CD14-positive monocyte (primary cell): ENCODE data around the gene PLA2G6. TPM values are rescaled to one million over a fixed set of nuclear protein-coding genes. Genes with fewer than 3 reads are reported as not detected.

Experiments
- DNase-seq, 3 donors: peaks; one replicate each; pipeline ENCODE4 v3.0.0-alpha.2; 2011 to 2022
- H2AFZ ChIP-seq: 2 replicates; pipeline ENCODE4 v1.6.0; 2012; ENCODE audit warnings: mild to moderate bottlenecking, low read depth, low read length, inconsistent platforms; ENCODE audit not compliant: insufficient read depth, poor library complexity, severe bottlenecking
- H3K27ac ChIP-seq, 2 donors: 1 replicate in 1 of 2; 2 replicates in 1 of 2; pipeline ENCODE4 v1.5.1; 2012 to 2013; ENCODE audit warnings: low read length in 2 of 2, control low read depth in 1 of 2, inconsistent platforms in 1 of 2, low read depth in 1 of 2, mild to moderate bottlenecking in 1 of 2
- H3K27me3 ChIP-seq, 2 donors: one replicate each; pipeline versions ENCODE4 v1.6.0 to v1.6.1; 2011 to 2013; ENCODE audit warnings: low read length in 2 of 2; ENCODE audit not compliant: control insufficient read depth in 2 of 2, insufficient read depth in 2 of 2
- H3K36me3 ChIP-seq, 2 donors: replicated peaks in 1 of 2; 1 replicate in 1 of 2; 2 replicates in 1 of 2; pipeline versions ENCODE4 v1.5.1 to v1.6.1; 2012 to 2013; ENCODE audit warnings: low read length in 2 of 2, control low read depth in 1 of 2, inconsistent platforms in 1 of 2, mild to moderate bottlenecking in 1 of 2; ENCODE audit not compliant: insufficient read depth in 2 of 2, control insufficient read depth in 1 of 2
- H3K4me1 ChIP-seq, 2 donors: 1 replicate in 1 of 2; 2 replicates in 1 of 2; pipeline versions ENCODE4 v1.5.1 to v1.6.1; 2012 to 2013; ENCODE audit warnings: low read length in 2 of 2, control low read depth in 1 of 2, inconsistent platforms in 1 of 2, mild to moderate bottlenecking in 1 of 2, moderate library complexity in 1 of 2; ENCODE audit not compliant: insufficient read depth in 2 of 2, control insufficient read depth in 1 of 2
- H3K4me2 ChIP-seq: replicated peaks from 2 replicates; pipeline ENCODE3; 2012; ENCODE audit warnings: low read length, moderate library complexity, mild to moderate bottlenecking; ENCODE audit not compliant: poor library complexity, severe bottlenecking; ENCODE audit errors: extremely low read depth
- H3K4me3 ChIP-seq, 3 experiments: fragments of 200-600 bp in 1 of 3; sonication (generic) in 1 of 3; replicated peaks in 1 of 3; 1 replicate in 2 of 3; 2 replicates in 1 of 3; pipeline ENCODE4 v1.5.1; 2011 to 2013; ENCODE audit warnings: low read length in 3 of 3, mild to moderate bottlenecking in 3 of 3, control low read depth in 2 of 3, low read depth in 2 of 3, inconsistent platforms in 1 of 3, moderate library complexity in 1 of 3
- H3K79me2 ChIP-seq: 2 replicates; pipeline ENCODE4 v1.6.0; 2012; ENCODE audit warnings: mild to moderate bottlenecking, control low read depth, inconsistent platforms, low read length, moderate library complexity; ENCODE audit not compliant: insufficient read depth
- H3K9ac ChIP-seq: 2 replicates; pipeline ENCODE4 v1.6.0; 2017; ENCODE audit warnings: low read length, mild to moderate bottlenecking; ENCODE audit not compliant: insufficient read depth, poor library complexity, severe bottlenecking
- H3K9me3 ChIP-seq, 2 donors: replicated peaks in 1 of 2; 1 replicate in 1 of 2; 2 replicates in 1 of 2; pipeline versions ENCODE4 v1.5.1 to v1.6.1; 2012 to 2013; ENCODE audit warnings: low read length in 2 of 2, control low read depth in 1 of 2; ENCODE audit not compliant: control insufficient read depth in 1 of 2, insufficient read depth in 1 of 2
- H4K20me1 ChIP-seq: 2 replicates; pipeline ENCODE4 v1.6.0; 2012; ENCODE audit warnings: mild to moderate bottlenecking, low read length, control low read depth, moderate library complexity; ENCODE audit not compliant: insufficient read depth
- H3K27ac Mint-ChIP-seq, 7 donors: one replicate each; pipeline ENCODE4 v1.8.0; 2020; ENCODE audit warnings: mild to moderate bottlenecking in 7 of 7, mixed read lengths in 7 of 7, moderate library complexity in 6 of 7, inconsistent platforms in 2 of 7
- H3K27me3 Mint-ChIP-seq, 3 donors: one replicate each; pipeline ENCODE4 v1.8.0; 2021 to 2022; ENCODE audit warnings: low read depth in 3 of 3, mild to moderate bottlenecking in 3 of 3, mixed read lengths in 3 of 3, moderate library complexity in 3 of 3, inconsistent platforms in 1 of 3
- H3K36me3 Mint-ChIP-seq, 2 donors: one replicate each; pipeline ENCODE4 v1.8.0; 2020; ENCODE audit warnings: mixed read lengths in 2 of 2, inconsistent platforms in 1 of 2, mild to moderate bottlenecking in 1 of 2
- H3K4me1 Mint-ChIP-seq: one replicate; pipeline ENCODE4 v1.8.0; 2020; ENCODE audit warnings: mild to moderate bottlenecking, mixed read lengths
- H3K4me3 Mint-ChIP-seq, 2 donors: one replicate each; pipeline ENCODE4 v1.8.0; 2020; ENCODE audit warnings: mild to moderate bottlenecking in 2 of 2, mixed read lengths in 2 of 2, moderate library complexity in 1 of 2
- H3K9me3 Mint-ChIP-seq, 7 donors: one replicate each; pipeline ENCODE4 v1.8.0; 2020 to 2022; ENCODE audit warnings: mixed read lengths in 7 of 7, mild to moderate bottlenecking in 6 of 7, moderate library complexity in 6 of 7, inconsistent platforms in 2 of 7
- WGBS: methylation state at CpG from one replicate; pipeline ENCODE4 v1.1.5; 2013; ENCODE audit warnings: missing lambda C conversion rate; ENCODE audit not compliant: insufficient coverage; 5-methylcytosine and 5-hydroxymethylcytosine counted together
- intact Hi-C, 2 donors: fragments of 100-400 bp; cut with micrococcal nuclease; formaldehyde crosslinking; loops; one replicate each; pipeline versions ENCODE4 v1.15.0 to v1.15.1; 2023
- polyA minus RNA-seq: library from RNA; depleted of rRNA, polyadenylated mRNA; stranded (reverse); fragments of >200 nt; gene quantifications from 2 replicates; pipeline ENCODE4 v1.2.3, GENCODE V29; 2012
- polyA plus RNA-seq, 3 donors: library from polyadenylated mRNA; depleted of rRNA in 1 of 3; unstranded in 2 of 3; stranded (reverse) in 1 of 3; fragments of 300-500 nt in 2 of 3; fragments of >200 nt in 1 of 3; fragmentation: Illumina TruSeq in 2 of 3; gene quantifications; 1 replicate in 2 of 3; 2 replicates in 1 of 3; pipeline ENCODE4 v1.2.3, GENCODE V29; 2012 to 2021
- total RNA-seq, 12 experiments: library from RNA in 1 of 12; stranded (reverse) in 1 of 12; fragments of 120-200 nt in 1 of 12; gene quantifications; one replicate each; pipeline ENCODE4 v1.2.4 and lab custom pipeline; 2013 to 2026; ENCODE audit warnings: mixed read lengths in 6 of 12, inconsistent platforms in 1 of 12
- TF ChIP-seq, protein P1 (sequence below): fragments of 200-600 bp; IDR thresholded peaks from one replicate; pipeline ENCODE4 v1.8.0; 2022; ENCODE audit warnings: antibody characterized with exemption, mild to moderate bottlenecking

Gene PLA2G6
- 4.5 TPM for total RNA-seq (2013)
- polyA plus RNA-seq (1 to 10 TPM in 1 of 3 donors, under 1 TPM in 2; 0.43 to 8.3 (median 0.62) TPM), polyA minus RNA-seq (6.9 and 12.4 TPM in 2 replicates), total RNA-seq (lab: John Stamatoyannopoulos, UW) (2.0 to 9.8 (median 5.7) reads per million in 11 experiments)

DNA sequence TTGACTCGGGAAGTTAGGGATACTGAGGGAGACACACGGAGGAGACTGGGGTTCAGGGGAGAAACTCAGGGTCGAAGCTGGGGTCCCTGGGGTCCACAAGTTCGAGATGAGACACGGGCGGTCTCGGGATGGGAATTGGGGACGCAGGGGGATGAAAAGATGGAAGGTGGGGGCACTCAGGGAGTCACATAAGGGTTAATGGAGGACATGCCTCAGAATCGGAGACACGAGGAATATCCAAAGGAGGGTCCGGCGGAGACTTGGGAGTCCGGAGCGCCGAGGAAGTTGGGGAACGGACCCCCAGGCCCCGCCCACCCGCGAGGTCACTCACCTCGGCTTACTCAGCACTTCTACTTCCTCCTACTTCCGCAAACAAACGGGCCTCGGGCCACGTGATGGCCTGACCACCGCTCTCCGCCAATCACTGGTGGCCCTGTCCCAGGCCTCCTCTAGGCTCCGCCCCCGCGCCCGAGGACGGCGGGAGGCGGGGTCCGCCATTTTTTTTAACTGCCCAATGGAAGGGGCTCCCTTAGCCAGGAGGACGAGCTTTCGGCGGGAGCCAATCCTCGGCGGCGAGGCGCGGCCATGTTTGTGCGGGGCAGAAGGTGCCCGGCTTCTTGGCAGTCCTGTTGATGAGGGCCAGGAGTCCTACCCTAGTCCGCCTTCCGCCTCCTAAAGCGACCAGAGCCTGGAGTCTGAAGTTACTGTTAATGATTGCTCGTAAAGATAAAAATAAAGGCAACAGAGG lies at the start of gene PLA2G6:
Gene PLA2G6 (minus strand): TSS at position 378 of the 748 bp plus-strand sequence. CDS start 12,404 bp downstream, outside the sequence.
- Histone ChIP-seq H3K27ac (peak within 1 kb of the TSS; percentile 87 to 93), H4K20me1 (no peaks in the 10 kb centered on the region), H3K9ac (peak within 1 kb of the TSS; percentile 83), H3K79me2 (no peaks in the 10 kb centered on the region), H3K27me3 (no peaks in the 10 kb centered on the region), H3K9me3 (no peaks in the 10 kb centered on the region), H3K36me3 (no peaks in the 10 kb centered on the region), H3K4me1 (peaks cover 25 to 40% of the 10 kb centered on the region in 2 donors), H3K4me2 (peak within 1 kb of the TSS; percentile 73), H3K4me3 (peak within 1 kb of the TSS; percentile 64 to 76 (median 68)), H2AFZ (peak within 1 kb of the TSS; percentile 67)
- peaks cover 2 to 8% (median 2%) of the 10 kb centered on the region in 3 donors for H3K27me3 Mint-ChIP-seq
- TF ChIP-seq, protein P1, sequence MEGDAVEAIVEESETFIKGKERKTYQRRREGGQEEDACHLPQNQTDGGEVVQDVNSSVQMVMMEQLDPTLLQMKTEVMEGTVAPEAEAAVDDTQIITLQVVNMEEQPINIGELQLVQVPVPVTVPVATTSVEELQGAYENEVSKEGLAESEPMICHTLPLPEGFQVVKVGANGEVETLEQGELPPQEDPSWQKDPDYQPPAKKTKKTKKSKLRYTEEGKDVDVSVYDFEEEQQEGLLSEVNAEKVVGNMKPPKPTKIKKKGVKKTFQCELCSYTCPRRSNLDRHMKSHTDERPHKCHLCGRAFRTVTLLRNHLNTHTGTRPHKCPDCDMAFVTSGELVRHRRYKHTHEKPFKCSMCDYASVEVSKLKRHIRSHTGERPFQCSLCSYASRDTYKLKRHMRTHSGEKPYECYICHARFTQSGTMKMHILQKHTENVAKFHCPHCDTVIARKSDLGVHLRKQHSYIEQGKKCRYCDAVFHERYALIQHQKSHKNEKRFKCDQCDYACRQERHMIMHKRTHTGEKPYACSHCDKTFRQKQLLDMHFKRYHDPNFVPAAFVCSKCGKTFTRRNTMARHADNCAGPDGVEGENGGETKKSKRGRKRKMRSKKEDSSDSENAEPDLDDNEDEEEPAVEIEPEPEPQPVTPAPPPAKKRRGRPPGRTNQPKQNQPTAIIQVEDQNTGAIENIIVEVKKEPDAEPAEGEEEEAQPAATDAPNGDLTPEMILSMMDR, result no peak
- peak within 1 kb of the TSS; percentile 86 to 89 for H3K4me3 Mint-ChIP-seq
- H3K27ac Mint-ChIP-seq, result peak within 1 kb of the TSS; percentile 91 to 99 (median 98)
- intact Hi-C loops, result loop anchor here in 1 of 2 donors (2.0 kb wide), 1 partner anchor 21 kb away; no protein-coding TSS in a partner anchor
- peaks cover 34% of the 10 kb centered on the region for H3K4me1 Mint-ChIP-seq
- under 1% methylated on average over 36 of the region's 48 CpGs for WGBS
- DNase-seq, result peak; percentile 99 to 100 (median 99)
- H3K36me3 Mint-ChIP-seq, result no peaks in the 10 kb centered on the region
- H3K9me3 Mint-ChIP-seq, result peaks cover 0 to 2% (median 0%) of the 10 kb centered on the region in 7 donors

DNA sequence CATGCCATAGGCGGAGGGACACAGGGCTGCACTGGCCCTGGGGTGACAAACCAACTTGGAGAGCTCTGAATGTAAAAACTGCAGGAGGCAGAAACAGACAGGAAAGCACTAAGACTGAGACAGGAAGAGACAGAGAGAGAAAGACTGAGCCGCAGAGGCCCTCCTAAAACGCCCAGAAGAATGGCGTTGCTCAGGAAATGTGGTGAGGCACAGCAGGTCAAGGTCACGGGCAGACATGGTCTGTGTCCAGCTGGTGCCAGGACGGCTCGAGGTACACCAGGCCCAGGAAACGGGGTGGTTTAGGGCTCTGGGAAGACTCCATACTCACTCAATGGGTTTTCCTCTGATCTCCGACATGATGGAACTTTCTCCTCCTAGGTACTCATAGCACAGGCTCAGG lies 49.3 kb upstream of the PLA2G6 start:
- peaks cover 0 to 2% (median 0%) of the 10 kb centered on the region in 3 donors for H3K27me3 Mint-ChIP-seq
- 80% methylated on average over 9 of the region's 9 CpGs for WGBS
- Histone ChIP-seq H3K27ac (peak overlapping the region in 1 of 2 donors; percentile 43), H3K9ac (no peak overlapping the region), H3K9me3 (no peaks in the 10 kb centered on the region), H3K4me1 (peaks cover 11 to 29% of the 10 kb centered on the region in 2 donors), H3K36me3 (peaks cover 27 to 62% of the 10 kb centered on the region in 2 donors), H4K20me1 (no peaks in the 10 kb centered on the region), H3K27me3 (no peaks in the 10 kb centered on the region), H3K79me2 (no peaks in the 10 kb centered on the region), H3K4me3 (no peak overlapping the region), H3K4me2 (no peak overlapping the region), H2AFZ (no peak overlapping the region)
- DNase-seq, result no peak
- peaks cover 21% of the 10 kb centered on the region for H3K4me1 Mint-ChIP-seq
- no peaks in the 10 kb centered on the region for H3K9me3 Mint-ChIP-seq
- intact Hi-C loops, result loop anchor here in 1 of 2 donors (5.0 kb wide), 1 partner anchor 174 kb away; the partner anchor contains the start of gene PICK1
- no peak overlapping the region for H3K4me3 Mint-ChIP-seq
- peak overlapping the region in 4 of 7 donors; percentile 9 to 73 (median 42) for H3K27ac Mint-ChIP-seq
- TF ChIP-seq, protein P1, result no peak
- H3K36me3 Mint-ChIP-seq, result peaks cover 58 to 87% of the 10 kb centered on the region in 2 donors
